Natural killer cell (primary cell): Measurements from ENCODE around the gene ST6GALNAC1. TPM values are rescaled to one million over a fixed set of nuclear protein-coding genes. Genes with fewer than 3 reads are reported as not detected.

Experiments
- ATAC-seq, 3 donors: fragments of 150-1000 bp in 2 of 3; fragments of 200-7000 bp in 1 of 3; cut with Tn5 transposase; 1 replicate in 1 of 3; 2 replicates in 2 of 3; pipeline ENCODE4 v1.10.0; 2021; ENCODE audit warnings: mild to moderate bottlenecking in 2 of 3, moderate library complexity in 2 of 3
- DNase-seq, 2 donors: peaks; one replicate each; pipeline versions ENCODE4 v3.0.0 to v3.0.0-alpha.2; 2013 to 2021; ENCODE audit warnings: mixed read lengths in 1 of 2
- H3K27ac ChIP-seq: one replicate; pipeline ENCODE4 v1.5.1; 2013; ENCODE audit warnings: mild to moderate bottlenecking, low read length
- H3K27me3 ChIP-seq: one replicate; pipeline ENCODE4 v1.6.1; 2013; ENCODE audit warnings: low read length; ENCODE audit not compliant: control insufficient read depth, insufficient read depth
- H3K36me3 ChIP-seq: one replicate; pipeline ENCODE4 v1.6.1; 2013; ENCODE audit warnings: low read length; ENCODE audit not compliant: control insufficient read depth, insufficient read depth
- H3K4me1 ChIP-seq: one replicate; pipeline ENCODE4 v1.6.1; 2013; ENCODE audit warnings: low read length; ENCODE audit not compliant: control insufficient read depth, insufficient read depth
- H3K4me3 ChIP-seq: one replicate; pipeline ENCODE4 v1.5.1; 2013; ENCODE audit warnings: low read length
- H3K9me3 ChIP-seq: one replicate; pipeline ENCODE4 v1.6.1; 2013; ENCODE audit warnings: low read length; ENCODE audit not compliant: control insufficient read depth, insufficient read depth
- H3K27ac Mint-ChIP-seq, 2 donors: one replicate each; pipeline ENCODE4 v1.8.0; 2022; ENCODE audit warnings: mild to moderate bottlenecking in 2 of 2, mixed read lengths in 2 of 2, moderate library complexity in 1 of 2
- H3K27me3 Mint-ChIP-seq, 2 donors: one replicate each; pipeline ENCODE4 v1.8.0; 2022; ENCODE audit warnings: low read depth in 2 of 2, mixed read lengths in 2 of 2
- H3K36me3 Mint-ChIP-seq: one replicate; pipeline ENCODE4 v1.8.0; 2022; ENCODE audit warnings: mixed read lengths
- H3K4me1 Mint-ChIP-seq, 2 donors: one replicate each; pipeline ENCODE4 v1.8.0; 2022; ENCODE audit warnings: mixed read lengths in 2 of 2
- H3K4me3 Mint-ChIP-seq: one replicate; pipeline ENCODE4 v1.8.0; 2022; ENCODE audit warnings: mild to moderate bottlenecking, moderate library complexity, mixed read lengths
- H3K9me3 Mint-ChIP-seq, 2 donors: one replicate each; pipeline ENCODE4 v1.8.0; 2022; ENCODE audit warnings: mixed read lengths in 2 of 2
- CTCF ChIP-seq: fragments of 200-600 bp; IDR thresholded peaks from one replicate; pipeline ENCODE4 v1.8.0; 2022; ENCODE audit warnings: antibody characterized with exemption
- WGBS: methylation state at CpG from one replicate; pipeline ENCODE4 v1.1.7; 2013; ENCODE audit warnings: missing lambda C conversion rate; ENCODE audit not compliant: insufficient coverage; 5-methylcytosine and 5-hydroxymethylcytosine counted together
- intact Hi-C: fragments of 100-400 bp; cut with micrococcal nuclease; formaldehyde crosslinking; loops from one replicate; pipeline ENCODE4 v1.14.2; 2022
- total RNA-seq, 4 donors: library from RNA; stranded (reverse); fragments of 120-200 nt in 1 of 4; gene quantifications; one replicate each; pipeline versions ENCODE4 v1.2.3 to v1.2.4, GENCODE V29; 2013 to 2022

ST6GALNAC1 gene
- total RNA-seq: 1 to 10 TPM in 1 of 3 donors, not detected in 2; 1.0 TPM
- total RNA-seq (2013): 0.29 TPM

- no peak within 1 kb of the TSS for H3K4me3 ChIP-seq
- H3K4me1 ChIP-seq: no peaks in the 10 kb centered on the region
- no peaks in the 10 kb centered on the region for H3K9me3 ChIP-seq
- no peak within 1 kb of the TSS for H3K27ac ChIP-seq
- ATAC-seq: peak in 1 of 3 donors; percentile 34
- 72% methylated on average over 7 of the region's 7 CpGs for WGBS
- H3K36me3 ChIP-seq: no peaks in the 10 kb centered on the region
- Mint-ChIP-seq H3K36me3 (peaks cover 11% of the 10 kb centered on the region), H3K4me3 (no peak within 1 kb of the TSS), H3K27ac (no peak within 1 kb of the TSS), H3K9me3 (peaks cover 0 to 4% of the 10 kb centered on the region in 2 donors), H3K4me1 (no peaks in the 10 kb centered on the region), H3K27me3 (peaks cover 10 to 11% of the 10 kb centered on the region in 2 donors)
- H3K27me3 ChIP-seq: no peaks in the 10 kb centered on the region
- DNase-seq: peak in 1 of 2 donors; percentile 71
- no peak for TF ChIP-seq CTCF
- intact Hi-C loops: no loop called here
Observed at GRCh38 chr17:76643553-76644148, at the start of gene ST6GALNAC1. ST6GALNAC1 (minus strand) TSS chr17:76643757; CDS start chr17:76643638, 119 bp downstream.

- Histone ChIP-seq H3K4me3 (no peak overlapping the region), H3K27ac (no peak overlapping the region), H3K4me1 (no peaks in the 10 kb centered on the region), H3K36me3 (no peaks in the 10 kb centered on the region), H3K9me3 (no peaks in the 10 kb centered on the region), H3K27me3 (no peaks in the 10 kb centered on the region)
- Mint-ChIP-seq H3K9me3 (no peaks in the 10 kb centered on the region), H3K4me3 (no peak overlapping the region), H3K4me1 (peaks cover 0 to 12% of the 10 kb centered on the region in 2 donors), H3K36me3 (no peaks in the 10 kb centered on the region), H3K27me3 (no peaks in the 10 kb centered on the region), H3K27ac (no peak overlapping the region)
- WGBS: 94% methylated on average over 14 of the region's 14 CpGs
- intact Hi-C loops: no loop called here
- DNase-seq (no peak), ATAC-seq (no peak)
- no peak for TF ChIP-seq CTCF
Observed at GRCh38 chr17:76691379-76692191, 48.0 kb upstream of the ST6GALNAC1 start.

- H3K4me1 Mint-ChIP-seq: peaks cover 0 to 5% of the 10 kb centered on the region in 2 donors
- Histone ChIP-seq H3K36me3 (no peaks in the 10 kb centered on the region), H3K27me3 (no peaks in the 10 kb centered on the region), H3K27ac (no peak overlapping the region), H3K9me3 (no peaks in the 10 kb centered on the region), H3K4me1 (no peaks in the 10 kb centered on the region), H3K4me3 (no peak overlapping the region)
- intact Hi-C loops: no loop called here
- H3K4me3 Mint-ChIP-seq: no peak overlapping the region
- no peaks in the 10 kb centered on the region for H3K9me3 Mint-ChIP-seq
- H3K36me3 Mint-ChIP-seq: no peaks in the 10 kb centered on the region
- H3K27me3 Mint-ChIP-seq: no peaks in the 10 kb centered on the region
- DNase-seq: no peak
- ATAC-seq: no peak
- H3K27ac Mint-ChIP-seq: no peak overlapping the region
- 98% methylated on average over 13 of the region's 13 CpGs for WGBS
- no peak for TF ChIP-seq CTCF
Observed at GRCh38 chr17:76690596-76691280, 47.2 kb upstream of the ST6GALNAC1 start.
